K562 (cell line): ENCODE measurements around the gene MED15. TPM values are rescaled to one million over a fixed set of nuclear protein-coding genes. Genes with fewer than 3 reads are reported as not detected.

Experiments
- KLF1 ChIP-seq: fragments of 450-650 bp; IDR thresholded peaks from 2 replicates; pipeline ENCODE4 v1.6.1; 2016; ENCODE audit warnings: missing genetic modification characterization, missing compliant biosample characterization
- MAFK ChIP-seq: IDR thresholded peaks from 2 replicates; pipeline ENCODE4 v1.6.1; 2011; ENCODE audit warnings: low read length, improper control_type of control experiment
- PREB ChIP-seq: sonication (generic); formaldehyde crosslinking; IDR thresholded peaks from 2 replicates; pipeline ENCODE4 v1.8.1; 2023; ENCODE audit warnings: mild to moderate bottlenecking, missing genetic modification reagents
- SMAD1 ChIP-seq: fragments of 150-350 bp; IDR thresholded peaks from 2 replicates; pipeline ENCODE4 v1.6.1; 2014; ENCODE audit warnings: low read length, low read depth; ENCODE audit not compliant: partially characterized antibody
- TARDBP ChIP-seq: fragments of 450-650 bp; IDR thresholded peaks from 2 replicates; pipeline ENCODE4 v1.6.1; 2016
- TRIM24 ChIP-seq, 2 experiments: fragments of 450-650 bp; IDR thresholded peaks; 2 replicates each; pipeline ENCODE4 v1.6.1; 2016
- UBTF ChIP-seq, 2 experiments: IDR thresholded peaks; 2 replicates each; pipeline ENCODE4 v1.6.1; 2012; ENCODE audit warnings: improper control_type of control experiment in 2 of 2, low read depth in 2 of 2, low read length in 2 of 2, borderline replicate concordance in 1 of 2
- ZNF134 ChIP-seq: fragments of 250-450 bp; sonication (Bioruptor Pico); conservative IDR thresholded peaks from 2 replicates; pipeline ENCODE4 v1.4.0; 2020
- ZNF197 ChIP-seq: fragments of 200-800 bp; sonication (Bioruptor generic); IDR thresholded peaks from 2 replicates; pipeline ENCODE4 v1.6.1; 2016; ENCODE audit warnings: low read depth, missing genetic modification characterization, missing compliant biosample characterization
- ZNF695 ChIP-seq: fragments of 450-650 bp; formaldehyde crosslinking; IDR thresholded peaks from 2 replicates; pipeline ENCODE4 v1.4.0; 2020; ENCODE audit warnings: mild to moderate bottlenecking, moderate library complexity
- ZNF764 ChIP-seq: fragments of 250-450 bp; sonication (Bioruptor Pico); IDR thresholded peaks from 2 replicates; pipeline ENCODE4 v1.4.0; 2020; ENCODE audit warnings: low read depth, mild to moderate bottlenecking, moderate library complexity
- polyA plus RNA-seq, 8 experiments: library from polyadenylated mRNA; depleted of rRNA in 4 of 8; stranded (reverse) in 5 of 8; unstranded in 3 of 8; fragments of >200 nt; fragmentation: Nextera tagmentation in 2 of 8; fragmentation: Illumina TruSeq in 1 of 8; extraction: Ambion mirVana in 2 of 8; extraction: Trizol in 1 of 8; gene quantifications; 2 replicates each; pipeline versions ENCODE4 v1.2.1 to v1.2.3, GENCODE V29; 2011 to 2014; ENCODE audit warnings: inconsistent platforms in 1 of 8, missing spikeins in 1 of 8
- total RNA-seq, 7 experiments: library from RNA; depleted of rRNA in 6 of 7; stranded (reverse); fragments of >200 nt in 6 of 7; fragmentation: Illumina TruSeq in 2 of 7; extraction: Trizol in 2 of 7; gene quantifications; 2 replicates each; pipeline versions ENCODE4 v1.2.1 to v1.2.3, GENCODE V29; 2011 to 2021; ENCODE audit warnings: low replicate concordance in 1 of 7
- TF ChIP-seq, protein P1 (sequence below): sonication (generic); formaldehyde crosslinking; IDR thresholded peaks from 2 replicates; pipeline ENCODE4 v1.8.1; 2023; ENCODE audit warnings: mild to moderate bottlenecking, missing genetic modification reagents
- TF ChIP-seq, protein P2 (sequence below): fragments of 250-450 bp; sonication (Bioruptor Pico); IDR thresholded peaks from 2 replicates; pipeline ENCODE4 v1.4.0; 2020
- TF ChIP-seq, protein P3 (sequence below): sonication (generic); formaldehyde crosslinking; IDR thresholded peaks from 2 replicates; pipeline ENCODE4 v1.8.0; 2022; ENCODE audit warnings: mild to moderate bottlenecking, low read depth, missing genetic modification reagents

The MED15 gene
- total and polyA plus RNA-seq, 9 of the 15 experiments (the other 6 are each of a cell fraction or from before 2014, with no cell fraction given), result 4.0 to 271 (median 60.1) TPM

GRCh38 chr22:20523086-20523983 is 15.9 kb downstream of the MED15 start (continued):
- TF ChIP-seq, protein P1, sequence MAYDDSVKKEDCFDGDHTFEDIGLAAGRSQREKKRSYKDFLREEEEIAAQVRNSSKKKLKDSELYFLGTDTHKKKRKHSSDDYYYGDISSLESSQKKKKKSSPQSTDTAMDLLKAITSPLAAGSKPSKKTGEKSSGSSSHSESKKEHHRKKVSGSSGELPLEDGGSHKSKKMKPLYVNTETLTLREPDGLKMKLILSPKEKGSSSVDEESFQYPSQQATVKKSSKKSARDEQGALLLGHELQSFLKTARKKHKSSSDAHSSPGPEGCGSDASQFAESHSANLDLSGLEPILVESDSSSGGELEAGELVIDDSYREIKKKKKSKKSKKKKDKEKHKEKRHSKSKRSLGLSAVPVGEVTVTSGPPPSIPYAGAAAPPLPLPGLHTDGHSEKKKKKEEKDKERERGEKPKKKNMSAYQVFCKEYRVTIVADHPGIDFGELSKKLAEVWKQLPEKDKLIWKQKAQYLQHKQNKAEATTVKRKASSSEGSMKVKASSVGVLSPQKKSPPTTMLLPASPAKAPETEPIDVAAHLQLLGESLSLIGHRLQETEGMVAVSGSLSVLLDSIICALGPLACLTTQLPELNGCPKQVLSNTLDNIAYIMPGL (CRISPR knock-in tag), result 0 out of 2 replicates have a peak, but pooled peaks have one; percentile 61
- TF ChIP-seq, protein P2, sequence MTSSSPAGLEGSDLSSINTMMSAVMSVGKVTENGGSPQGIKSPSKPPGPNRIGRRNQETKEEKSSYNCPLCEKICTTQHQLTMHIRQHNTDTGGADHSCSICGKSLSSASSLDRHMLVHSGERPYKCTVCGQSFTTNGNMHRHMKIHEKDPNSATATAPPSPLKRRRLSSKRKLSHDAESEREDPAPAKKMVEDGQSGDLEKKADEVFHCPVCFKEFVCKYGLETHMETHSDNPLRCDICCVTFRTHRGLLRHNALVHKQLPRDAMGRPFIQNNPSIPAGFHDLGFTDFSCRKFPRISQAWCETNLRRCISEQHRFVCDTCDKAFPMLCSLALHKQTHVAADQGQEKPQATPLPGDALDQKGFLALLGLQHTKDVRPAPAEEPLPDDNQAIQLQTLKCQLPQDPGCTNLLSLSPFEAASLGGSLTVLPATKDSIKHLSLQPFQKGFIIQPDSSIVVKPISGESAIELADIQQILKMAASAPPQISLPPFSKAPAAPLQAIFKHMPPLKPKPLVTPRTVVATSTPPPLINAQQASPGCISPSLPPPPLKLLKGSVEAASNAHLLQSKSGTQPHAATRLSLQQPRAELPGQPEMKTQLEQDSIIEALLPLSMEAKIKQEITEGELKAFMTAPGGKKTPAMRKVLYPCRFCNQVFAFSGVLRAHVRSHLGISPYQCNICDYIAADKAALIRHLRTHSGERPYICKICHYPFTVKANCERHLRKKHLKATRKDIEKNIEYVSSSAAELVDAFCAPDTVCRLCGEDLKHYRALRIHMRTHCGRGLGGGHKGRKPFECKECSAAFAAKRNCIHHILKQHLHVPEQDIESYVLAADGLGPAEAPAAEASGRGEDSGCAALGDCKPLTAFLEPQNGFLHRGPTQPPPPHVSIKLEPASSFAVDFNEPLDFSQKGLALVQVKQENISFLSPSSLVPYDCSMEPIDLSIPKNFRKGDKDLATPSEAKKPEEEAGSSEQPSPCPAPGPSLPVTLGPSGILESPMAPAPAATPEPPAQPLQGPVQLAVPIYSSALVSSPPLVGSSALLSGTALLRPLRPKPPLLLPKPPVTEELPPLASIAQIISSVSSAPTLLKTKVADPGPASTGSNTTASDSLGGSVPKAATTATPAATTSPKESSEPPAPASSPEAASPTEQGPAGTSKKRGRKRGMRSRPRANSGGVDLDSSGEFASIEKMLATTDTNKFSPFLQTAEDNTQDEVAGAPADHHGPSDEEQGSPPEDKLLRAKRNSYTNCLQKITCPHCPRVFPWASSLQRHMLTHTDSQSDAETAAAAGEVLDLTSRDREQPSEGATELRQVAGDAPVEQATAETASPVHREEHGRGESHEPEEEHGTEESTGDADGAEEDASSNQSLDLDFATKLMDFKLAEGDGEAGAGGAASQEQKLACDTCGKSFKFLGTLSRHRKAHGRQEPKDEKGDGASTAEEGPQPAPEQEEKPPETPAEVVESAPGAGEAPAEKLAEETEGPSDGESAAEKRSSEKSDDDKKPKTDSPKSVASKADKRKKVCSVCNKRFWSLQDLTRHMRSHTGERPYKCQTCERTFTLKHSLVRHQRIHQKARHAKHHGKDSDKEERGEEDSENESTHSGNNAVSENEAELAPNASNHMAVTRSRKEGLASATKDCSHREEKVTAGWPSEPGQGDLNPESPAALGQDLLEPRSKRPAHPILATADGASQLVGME, result 0 out of 2 replicates have a peak, but pooled peaks have one; percentile 47
- TF ChIP-seq, protein P3, sequence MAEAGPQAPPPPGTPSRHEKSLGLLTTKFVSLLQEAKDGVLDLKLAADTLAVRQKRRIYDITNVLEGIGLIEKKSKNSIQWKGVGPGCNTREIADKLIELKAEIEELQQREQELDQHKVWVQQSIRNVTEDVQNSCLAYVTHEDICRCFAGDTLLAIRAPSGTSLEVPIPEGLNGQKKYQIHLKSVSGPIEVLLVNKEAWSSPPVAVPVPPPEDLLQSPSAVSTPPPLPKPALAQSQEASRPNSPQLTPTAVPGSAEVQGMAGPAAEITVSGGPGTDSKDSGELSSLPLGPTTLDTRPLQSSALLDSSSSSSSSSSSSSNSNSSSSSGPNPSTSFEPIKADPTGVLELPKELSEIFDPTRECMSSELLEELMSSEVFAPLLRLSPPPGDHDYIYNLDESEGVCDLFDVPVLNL (CRISPR knock-in tag), result no peak
- TF ChIP-seq SMAD1, result peak; percentile 18
- 0 out of 2 replicates have a peak, but pooled peaks have one; percentile 61 for TF ChIP-seq ZNF764 (CRISPR knock-in tag)
- TF ChIP-seq ZNF134 (CRISPR knock-in tag), result peak; percentile 50
- TF ChIP-seq TARDBP, result no peak
- TF ChIP-seq KLF1 (tag), result peak; percentile 70; the same call in 1 of the 2 replicates
- no peak for TF ChIP-seq PREB (CRISPR knock-in tag)
- TF ChIP-seq UBTF (IDR thresholded peaks at IDR 0.05; ENCODE audit: borderline replicate concordance in 1 of 2, low read depth in 2 of 2, low read length in 2 of 2), result peak; percentile 51 to 58; a peak in 1 of 4 replicates
- TF ChIP-seq TRIM24 (IDR thresholded peaks at IDR 0.05), result no peak
- TF ChIP-seq MAFK, result peak; percentile 77; the same call in 1 of the 2 replicates
- peak; percentile 56 for TF ChIP-seq ZNF197 (CRISPR knock-in tag)
- peak; percentile 56; the same call in 1 of the 2 replicates for TF ChIP-seq ZNF695 (CRISPR knock-in tag)
